ENCODE results near the gene SLC12A4.

DNA sequence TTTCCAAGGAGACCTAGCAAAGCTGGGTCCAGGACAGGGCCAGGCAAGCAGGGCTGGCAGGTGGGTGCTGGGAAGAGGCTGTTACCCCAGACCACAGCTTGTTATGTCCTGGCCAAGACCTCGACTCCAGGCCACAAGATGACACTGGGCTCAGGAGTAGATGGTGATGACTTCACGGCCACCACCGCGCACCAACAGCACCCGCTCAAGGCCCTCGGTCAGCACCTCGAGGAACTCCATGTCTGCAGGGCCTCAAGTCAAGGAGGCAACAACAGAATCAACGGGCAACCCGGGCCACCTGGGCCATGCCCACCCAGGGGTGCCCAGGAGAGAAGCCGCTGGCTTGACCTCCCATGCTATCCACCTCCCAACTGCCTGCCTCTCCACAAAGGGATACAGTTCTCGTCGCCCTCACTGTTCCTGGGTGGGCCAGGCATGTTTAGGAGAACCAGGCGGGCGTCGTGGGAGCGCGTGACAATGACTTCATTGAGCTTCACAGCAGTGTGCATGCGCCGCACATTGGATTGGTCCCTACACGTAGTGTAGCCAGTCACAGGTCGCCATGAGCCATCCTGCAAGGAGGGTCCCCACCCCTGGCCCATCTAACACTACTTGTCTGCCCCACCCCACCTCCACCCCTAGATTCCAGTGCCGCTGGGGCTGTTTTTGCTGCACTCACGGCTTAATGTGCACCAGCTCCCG is 23.6 kb downstream of the SLC12A4 start:
- TF ChIP-seq, protein P1, sequence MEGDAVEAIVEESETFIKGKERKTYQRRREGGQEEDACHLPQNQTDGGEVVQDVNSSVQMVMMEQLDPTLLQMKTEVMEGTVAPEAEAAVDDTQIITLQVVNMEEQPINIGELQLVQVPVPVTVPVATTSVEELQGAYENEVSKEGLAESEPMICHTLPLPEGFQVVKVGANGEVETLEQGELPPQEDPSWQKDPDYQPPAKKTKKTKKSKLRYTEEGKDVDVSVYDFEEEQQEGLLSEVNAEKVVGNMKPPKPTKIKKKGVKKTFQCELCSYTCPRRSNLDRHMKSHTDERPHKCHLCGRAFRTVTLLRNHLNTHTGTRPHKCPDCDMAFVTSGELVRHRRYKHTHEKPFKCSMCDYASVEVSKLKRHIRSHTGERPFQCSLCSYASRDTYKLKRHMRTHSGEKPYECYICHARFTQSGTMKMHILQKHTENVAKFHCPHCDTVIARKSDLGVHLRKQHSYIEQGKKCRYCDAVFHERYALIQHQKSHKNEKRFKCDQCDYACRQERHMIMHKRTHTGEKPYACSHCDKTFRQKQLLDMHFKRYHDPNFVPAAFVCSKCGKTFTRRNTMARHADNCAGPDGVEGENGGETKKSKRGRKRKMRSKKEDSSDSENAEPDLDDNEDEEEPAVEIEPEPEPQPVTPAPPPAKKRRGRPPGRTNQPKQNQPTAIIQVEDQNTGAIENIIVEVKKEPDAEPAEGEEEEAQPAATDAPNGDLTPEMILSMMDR (IDR thresholded peaks at IDR 0.05; ENCODE audit: insufficient read depth, low read length): no peak
- no peak for TF ChIP-seq POLR2AphosphoS5 (IDR thresholded peaks at IDR 0.05; ENCODE audit: low read depth)

Data from HL-60 (cell line).